HG03521 (cell line): ENCODE data around the gene FAM72B.
"Not testable (repeated sequence)": the region's sequence is repeated elsewhere in the genome, so short reads cannot be mapped to it uniquely, and the experiment has no call there.

Experiments used
- ATAC-seq: cut with Tn5 transposase; IDR thresholded peaks from one replicate; pipeline ENCODE4 v1.9.1; 2021; ENCODE audit warnings: mild to moderate bottlenecking, moderate library complexity; ENCODE audit not compliant: unreplicated experiment

The FAM72B gene

GRCh38 chr1:121156958-121157603 is 27.1 kb downstream of the FAM72B start:
- not testable (repeated sequence) for ATAC-seq

GRCh38 chr1:121155671-121156358 is 28.3 kb downstream of the FAM72B start:
- not testable (repeated sequence) for ATAC-seq

DNA sequence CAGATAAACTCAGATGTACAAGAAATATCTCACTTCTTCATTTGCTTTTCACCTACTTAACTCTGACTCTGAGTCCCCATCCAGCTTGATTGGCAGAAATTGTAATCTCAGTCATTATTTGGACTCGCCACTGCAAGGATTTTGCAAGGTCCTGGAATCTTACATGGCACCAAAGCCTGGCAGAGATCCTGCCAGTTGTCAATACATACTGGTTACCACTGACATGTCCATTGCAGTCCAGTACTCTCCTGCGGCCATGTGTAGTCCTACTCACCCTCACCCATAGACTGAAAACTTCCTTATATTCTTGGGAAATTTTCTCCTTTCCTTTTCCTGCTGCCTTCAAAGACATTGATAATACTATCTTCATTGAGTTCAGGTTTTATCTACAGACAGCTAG is 29.3 kb downstream of the FAM72B start:
- not testable (repeated sequence) for ATAC-seq

GRCh38 chr1:121152788-121153187 is 31.4 kb downstream of the FAM72B start:
- not testable (repeated sequence) for ATAC-seq

- not testable (repeated sequence) for ATAC-seq
Measured at GRCh38 chr1:121151294-121151693, 32.8 kb downstream of the FAM72B start.

- ATAC-seq = peak; percentile 50
Measured at GRCh38 chr1:121148489-121149190, 35.5 kb downstream of the FAM72B start.

DNA sequence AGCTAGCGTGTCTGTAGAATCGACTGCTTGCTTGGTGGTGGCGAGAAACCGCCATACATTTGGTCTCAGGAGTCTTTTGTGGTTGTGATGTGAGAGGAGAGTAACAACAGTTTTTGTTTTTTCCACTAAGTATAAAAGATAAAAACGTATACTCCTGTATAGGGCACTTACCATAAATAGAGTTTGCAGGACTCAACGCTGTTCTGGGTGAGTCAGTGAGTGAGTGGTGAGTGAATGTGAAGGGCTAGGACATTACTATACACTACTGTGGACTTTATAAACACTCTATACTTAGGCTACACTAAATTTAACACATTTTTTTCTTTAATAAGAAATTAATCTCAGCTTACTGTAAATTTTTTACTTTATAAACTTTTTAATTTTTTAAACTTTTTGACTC is 43.7 kb downstream of the FAM72B start:
- ATAC-seq = not testable (repeated sequence)

DNA sequence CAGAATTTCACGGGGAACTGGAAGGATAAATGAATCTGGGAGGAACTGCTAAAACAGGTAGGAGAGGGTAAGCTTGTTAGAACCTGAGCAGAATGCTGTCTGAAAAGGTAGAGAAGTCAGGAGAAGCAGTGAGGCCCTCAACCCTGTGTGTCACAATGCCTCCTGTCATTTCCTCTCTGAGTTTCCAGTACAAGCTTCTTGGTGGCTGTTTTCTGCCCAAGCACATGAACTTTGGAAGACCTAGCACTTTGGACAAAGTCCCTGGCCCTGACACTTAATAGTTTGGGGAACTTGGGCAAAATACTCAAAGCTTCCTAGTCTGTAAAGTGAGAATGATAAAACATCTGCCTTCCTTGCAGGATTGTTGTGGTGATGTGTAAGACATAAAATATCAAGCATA is 52.6 kb downstream of the FAM72B start:
- ATAC-seq = not testable (repeated sequence)

- not testable (repeated sequence) for ATAC-seq
Measured at GRCh38 chr1:121118480-121118824, 65.7 kb downstream of the FAM72B start.
